GM19372 (cell line): ENCODE data around the gene COA1.
"Not testable (repeated sequence)": the region's sequence is repeated elsewhere in the genome, so short reads cannot be mapped to it uniquely, and the experiment has no call there.

Experiments
- ATAC-seq: cut with Tn5 transposase; IDR thresholded peaks from one replicate; pipeline ENCODE4 v1.9.1; 2021; ENCODE audit warnings: mild to moderate bottlenecking, low read depth, moderate library complexity; ENCODE audit not compliant: unreplicated experiment

Gene COA1

GRCh38 chr7:43731494-43731893 lies 2.2 kb upstream of the COA1 start:
- ATAC-seq, result not testable (repeated sequence)

- no peak for ATAC-seq
These were observed 563 bp upstream of the COA1 start for GRCh38 chr7:43729924-43730248.

- no peak for ATAC-seq
These were observed 1.8 kb downstream of the COA1 start for GRCh38 chr7:43727494-43727893.

- ATAC-seq, result no peak
These were observed 2.3 kb downstream of the COA1 start for GRCh38 chr7:43727003-43727402.

GRCh38 chr7:43726466-43726865 lies 2.9 kb downstream of the COA1 start:
- ATAC-seq, result no peak

GRCh38 chr7:43725251-43725650 lies 4.1 kb downstream of the COA1 start:
- ATAC-seq, result no peak

GRCh38 chr7:43723007-43723341 lies 6.3 kb downstream of the COA1 start:
- ATAC-seq, result no peak

GRCh38 chr7:43721193-43721806 lies 8.0 kb downstream of the COA1 start:
- ATAC-seq, result no peak

GRCh38 chr7:43716598-43716997 lies 12.7 kb downstream of the COA1 start:
- ATAC-seq, result no peak

- ATAC-seq, result not testable (repeated sequence)
These were observed 13.4 kb downstream of the COA1 start for GRCh38 chr7:43715966-43716365.

GRCh38 chr7:43711503-43711902 lies 17.8 kb downstream of the COA1 start:
- ATAC-seq, result no peak

- ATAC-seq, result not testable (repeated sequence)
These were observed 21.3 kb downstream of the COA1 start for GRCh38 chr7:43708055-43708454.

- no peak for ATAC-seq
These were observed 25.8 kb downstream of the COA1 start for GRCh38 chr7:43703573-43703972.

- ATAC-seq, result no peak
These were observed 26.3 kb downstream of the COA1 start for GRCh38 chr7:43702974-43703373.

GRCh38 chr7:43701929-43702328 lies 27.4 kb downstream of the COA1 start:
- ATAC-seq, result no peak

- no peak for ATAC-seq
These were observed 27.8 kb downstream of the COA1 start for GRCh38 chr7:43701500-43701854.

- no peak for ATAC-seq
These were observed 28.4 kb downstream of the COA1 start for GRCh38 chr7:43700646-43701499.

- no peak for ATAC-seq
These were observed 29.2 kb downstream of the COA1 start for GRCh38 chr7:43700059-43700501.

- no peak for ATAC-seq
These were observed 30.7 kb downstream of the COA1 start for GRCh38 chr7:43698460-43699255.

GRCh38 chr7:43697690-43698089 lies 31.6 kb downstream of the COA1 start:
- ATAC-seq, result no peak

GRCh38 chr7:43695365-43695764 lies 34.0 kb downstream of the COA1 start:
- no peak for ATAC-seq

- ATAC-seq, result no peak
These were observed 34.9 kb downstream of the COA1 start for GRCh38 chr7:43694399-43694748.
